HG03139 (cell line): ENCODE data around the gene TOPAZ1.
A peak's percentile ranks its signal among the peaks of the same experiment; 100 is the strongest.

Experiments
- ATAC-seq: cut with Tn5 transposase; IDR thresholded peaks from one replicate; pipeline ENCODE4 v1.9.1; 2021; ENCODE audit not compliant: unreplicated experiment

Gene TOPAZ1

DNA sequence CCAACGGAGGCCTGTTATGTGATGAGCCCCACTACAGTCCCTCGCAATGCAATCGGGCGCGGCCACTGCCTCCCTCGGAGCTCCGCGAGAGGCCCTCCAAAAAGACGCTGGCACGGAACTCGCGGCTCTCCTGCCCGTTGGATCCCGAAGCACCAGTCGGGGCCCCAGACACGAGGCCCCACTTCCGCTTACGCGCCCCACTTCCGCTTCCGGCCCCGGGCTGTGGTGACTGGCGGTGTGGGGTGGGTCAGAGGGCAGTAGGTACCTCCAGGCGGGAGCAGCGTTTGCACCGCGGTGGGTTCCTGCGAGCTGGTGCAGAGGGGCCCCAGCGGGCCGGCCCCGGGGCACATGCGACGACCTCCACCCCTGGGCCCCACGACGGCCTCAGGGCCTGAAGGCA, at the start of gene TOPAZ1:
TSS of gene TOPAZ1 (plus strand) at position 181 of the 400 bp plus-strand sequence. CDS start at position 349, 168 bp downstream.
- no peak for ATAC-seq

DNA sequence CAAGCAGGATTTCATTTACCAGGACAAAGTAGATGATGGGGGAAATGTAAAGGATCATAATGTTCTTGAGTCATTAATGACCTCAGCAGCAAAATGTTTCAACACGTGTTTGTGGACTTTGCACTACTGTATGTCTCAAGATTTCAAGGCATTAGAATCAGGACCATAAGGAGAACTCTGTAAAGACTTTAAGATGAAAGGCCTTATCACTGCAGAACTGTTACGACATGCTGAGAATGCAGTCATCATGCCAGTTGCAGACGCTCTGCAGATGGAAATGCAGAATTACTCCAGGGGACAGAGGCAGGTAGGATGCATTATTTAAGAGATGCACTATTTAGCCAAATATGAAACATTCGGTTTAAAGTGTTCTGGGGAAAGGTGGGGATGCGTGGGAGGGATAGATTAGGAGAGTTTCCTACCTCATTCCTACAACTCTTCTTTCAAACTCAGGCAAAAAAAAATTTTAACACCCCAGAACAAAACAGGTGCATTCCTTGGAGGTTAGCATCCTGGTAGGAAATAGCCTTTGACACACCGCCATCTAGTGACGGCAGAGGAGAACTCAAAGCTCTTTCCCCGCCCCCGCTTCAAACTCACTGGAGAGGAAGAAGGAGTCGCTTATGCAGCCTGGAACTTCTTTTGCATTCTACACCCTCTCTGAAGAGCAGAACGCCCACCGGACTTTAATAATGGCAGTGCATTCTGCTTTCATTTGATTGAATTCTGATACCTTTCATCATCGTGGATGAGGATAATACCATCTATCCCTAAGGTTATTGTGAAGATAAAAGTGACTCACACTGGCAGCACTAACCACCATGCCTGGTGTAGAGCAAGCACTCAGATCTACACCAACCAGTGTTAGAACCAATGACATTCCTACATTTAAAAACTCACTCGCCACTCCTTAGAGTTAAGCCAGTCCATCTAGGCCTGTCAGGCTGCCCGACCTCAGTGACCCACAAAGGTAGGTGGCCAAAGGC, 43.1 kb upstream of the TOPAZ1 start:
- ATAC-seq: no peak

DNA sequence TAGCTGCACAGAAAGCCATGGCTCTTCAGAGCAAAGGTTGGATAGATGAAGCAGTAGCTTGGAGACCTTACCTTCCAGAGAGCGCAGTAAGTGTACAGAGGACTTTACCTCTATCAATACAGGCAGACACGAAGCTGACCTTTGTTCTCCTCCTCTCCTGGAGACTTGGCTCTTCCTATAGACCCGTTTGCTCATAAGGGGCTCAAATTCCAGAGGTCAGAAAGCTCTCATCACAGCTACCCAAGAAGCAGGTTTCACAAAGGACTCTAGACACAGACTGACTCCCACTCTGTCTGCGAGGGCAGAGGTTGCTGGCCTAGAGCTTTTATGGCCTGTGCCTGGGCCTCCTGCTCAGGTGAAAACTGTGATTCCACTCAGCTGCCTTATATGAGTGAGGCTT, 35.4 kb upstream of the TOPAZ1 start:
- ATAC-seq: no peak

DNA sequence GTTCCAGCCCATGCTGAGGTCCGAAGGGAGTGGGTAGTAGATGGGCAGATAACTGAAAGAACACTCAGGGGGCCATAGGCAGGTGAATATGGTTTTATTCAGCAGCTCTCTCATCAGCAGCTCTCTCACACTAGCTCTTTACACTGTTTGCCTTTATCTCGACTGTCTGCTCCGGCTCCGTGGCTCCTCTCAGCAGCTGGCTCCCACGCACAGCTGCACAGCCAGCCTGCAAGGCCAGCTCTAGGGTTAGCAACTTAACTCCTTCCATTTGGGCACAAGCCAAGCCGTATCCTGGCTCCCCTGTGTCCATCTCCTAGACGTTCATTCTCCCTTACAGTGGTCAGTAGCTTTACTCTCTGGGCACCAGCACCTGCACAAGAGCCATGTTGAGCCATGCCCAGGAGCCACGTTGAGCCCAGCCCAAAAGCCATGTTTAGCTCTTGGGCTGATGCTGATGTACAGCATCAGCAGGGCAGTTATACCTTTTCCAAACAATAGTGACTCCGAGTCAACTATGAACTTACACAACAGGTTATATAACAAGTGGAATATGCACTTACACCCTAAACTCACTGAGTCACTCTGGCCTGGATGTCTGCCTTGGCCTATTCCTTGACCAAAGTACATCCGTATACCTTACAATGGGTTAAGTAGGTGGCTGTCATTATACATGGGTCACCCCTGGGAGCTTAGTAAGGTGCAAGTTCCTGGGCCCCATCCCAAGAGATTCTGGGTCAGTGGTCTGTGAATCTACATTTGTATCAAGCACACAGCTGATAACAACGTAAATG, 34.6 kb upstream of the TOPAZ1 start:
- no peak for ATAC-seq

DNA sequence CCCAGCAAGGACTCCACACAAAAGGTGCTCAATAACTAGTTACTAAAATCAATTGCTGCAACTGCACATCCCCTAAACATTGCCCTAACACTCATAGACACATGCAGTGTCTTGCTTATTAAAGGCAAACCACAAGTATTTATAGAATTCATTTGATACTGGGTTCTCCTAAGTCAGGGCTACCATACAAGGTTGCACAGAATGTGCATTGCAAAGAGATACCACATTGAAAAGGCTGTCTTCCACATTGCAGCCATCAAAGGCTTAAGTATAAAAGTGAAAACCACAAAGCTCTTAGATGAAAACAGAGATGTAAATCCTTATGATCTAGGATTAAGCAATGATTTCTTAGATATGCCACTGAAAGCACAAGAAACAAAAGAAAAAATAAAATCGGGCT, 33.6 kb upstream of the TOPAZ1 start:
- no peak for ATAC-seq

DNA sequence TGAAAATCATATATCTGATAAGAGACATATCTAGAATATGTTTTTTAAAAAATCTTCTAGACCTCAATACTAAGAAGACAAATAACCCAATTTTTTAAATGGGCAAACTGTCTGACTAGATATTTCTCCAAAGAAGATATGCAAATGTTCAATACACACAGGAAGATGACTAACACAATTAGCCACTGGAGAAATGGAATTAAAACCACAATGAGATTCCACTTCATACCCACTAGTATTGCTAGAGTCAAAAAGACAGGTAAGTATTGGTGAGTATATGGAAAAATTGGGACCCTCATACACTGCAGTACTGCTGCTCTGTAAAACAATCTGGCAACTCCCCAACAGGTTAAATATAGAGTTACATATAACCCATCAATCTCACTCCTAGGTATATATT, 33.1 kb upstream of the TOPAZ1 start:
- no peak for ATAC-seq

DNA sequence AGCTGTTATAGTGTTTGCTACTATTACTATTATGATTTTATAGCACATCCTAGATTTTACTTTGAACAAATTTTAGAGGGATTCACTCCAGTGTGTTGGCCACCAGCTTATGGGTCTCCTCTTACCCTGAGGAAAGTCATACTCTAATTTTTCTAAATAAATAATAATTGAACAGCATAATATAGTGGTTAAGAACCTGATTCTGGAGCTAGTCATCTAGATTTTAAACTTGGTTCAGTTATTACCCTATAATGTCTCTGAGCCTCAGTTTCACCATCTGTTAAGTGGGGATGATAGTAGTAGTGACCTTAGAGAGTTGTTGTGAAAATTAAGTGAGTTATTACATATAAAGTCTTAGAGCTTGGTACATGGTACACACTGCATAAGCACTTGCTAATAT, 30.7 kb upstream of the TOPAZ1 start:
- no peak for ATAC-seq

DNA sequence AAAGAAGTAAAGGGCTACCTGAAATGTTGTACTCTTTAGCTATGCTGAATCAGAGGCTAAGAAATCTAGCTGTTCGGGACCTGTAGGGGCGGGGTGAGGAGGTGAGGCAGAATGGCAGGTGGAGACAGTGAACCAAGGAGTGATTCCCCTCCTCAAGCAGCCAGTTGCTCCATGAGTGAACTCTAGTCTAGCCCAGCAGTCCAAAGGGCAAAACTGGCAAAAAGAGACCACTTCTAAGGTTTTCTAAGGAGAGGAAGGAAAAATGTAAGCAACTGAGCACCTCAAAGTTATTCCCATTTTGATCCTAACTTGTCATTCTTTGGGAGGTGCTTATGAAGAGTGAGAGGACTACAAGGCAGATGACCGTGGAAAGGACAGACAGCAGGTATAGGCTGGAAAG, 19.3 kb upstream of the TOPAZ1 start:
- no peak for ATAC-seq

DNA sequence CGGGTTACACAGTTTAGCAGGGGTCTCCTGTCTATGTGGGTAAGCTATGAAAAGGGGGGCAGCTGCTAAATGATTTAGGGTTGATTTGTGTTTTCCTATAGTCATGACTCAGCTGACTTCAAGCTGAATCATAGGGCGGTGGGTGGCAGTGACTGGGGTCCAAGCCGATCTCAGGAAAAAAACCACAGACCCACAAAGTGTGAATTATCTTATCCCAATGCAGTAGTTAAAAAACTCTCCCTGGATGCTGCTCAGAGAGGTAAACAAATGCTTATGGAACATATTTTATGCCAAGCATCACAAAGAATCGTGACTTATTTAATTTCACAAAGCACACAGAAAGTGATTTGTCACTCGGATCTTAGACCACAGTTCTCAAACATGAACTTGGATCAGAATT, 18.4 kb upstream of the TOPAZ1 start:
- no peak for ATAC-seq

DNA sequence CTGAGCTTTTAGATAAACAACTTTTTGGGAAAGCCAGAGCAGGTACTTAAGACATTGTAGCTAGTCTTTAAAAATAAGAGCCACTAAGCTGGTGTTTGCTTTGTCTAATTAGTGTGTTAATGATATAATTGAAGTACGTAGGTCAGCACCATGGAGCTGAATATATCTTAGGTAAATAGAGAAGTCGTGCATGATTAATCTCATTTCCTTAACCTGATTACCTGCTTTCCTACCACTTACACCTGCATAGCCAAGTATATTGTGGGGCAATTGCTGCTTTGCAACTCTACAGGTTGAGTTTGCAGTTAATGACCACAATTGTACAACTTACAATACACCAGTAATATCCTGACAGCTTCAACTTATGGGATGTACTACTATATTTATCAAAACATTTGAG, 17.6 kb upstream of the TOPAZ1 start:
- no peak for ATAC-seq

DNA sequence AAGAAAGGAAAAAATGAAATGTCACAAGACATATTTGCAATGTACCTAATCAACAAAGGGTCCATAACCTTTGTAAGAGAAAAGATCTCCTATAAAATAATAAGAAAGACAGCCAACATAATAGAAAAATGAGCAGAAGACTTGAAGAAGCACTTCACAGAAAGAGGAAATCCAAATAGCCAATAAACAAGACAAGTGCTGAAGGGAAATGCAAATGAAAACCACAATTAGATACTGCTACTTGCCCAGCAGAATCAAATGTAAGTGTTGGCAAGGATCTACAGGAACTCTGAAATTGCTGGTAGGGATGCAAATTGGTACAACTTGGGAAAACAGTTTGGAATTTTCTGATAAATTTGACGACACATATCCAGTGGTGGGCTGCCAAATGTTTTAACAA, 15.1 kb upstream of the TOPAZ1 start:
- ATAC-seq: no peak

DNA sequence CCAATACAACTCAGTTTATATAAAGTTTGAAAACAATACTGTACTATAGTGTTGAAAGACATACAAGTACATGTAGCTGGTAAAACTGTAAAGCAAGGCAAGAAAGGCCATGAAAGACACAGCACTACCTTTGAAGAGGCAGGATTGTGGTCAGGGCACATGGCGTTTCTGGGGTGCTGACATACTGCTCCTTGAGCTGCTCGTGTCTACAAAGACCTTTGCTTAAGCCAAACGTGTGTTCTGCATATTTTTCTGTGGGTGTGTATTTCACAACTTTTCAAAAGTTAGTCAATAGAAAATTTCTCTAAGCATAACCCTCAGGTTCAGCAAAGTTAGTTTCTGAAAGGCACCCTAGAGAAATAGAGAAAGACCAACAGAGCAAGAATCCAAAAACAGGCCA, 14.1 kb upstream of the TOPAZ1 start:
- no peak for ATAC-seq

DNA sequence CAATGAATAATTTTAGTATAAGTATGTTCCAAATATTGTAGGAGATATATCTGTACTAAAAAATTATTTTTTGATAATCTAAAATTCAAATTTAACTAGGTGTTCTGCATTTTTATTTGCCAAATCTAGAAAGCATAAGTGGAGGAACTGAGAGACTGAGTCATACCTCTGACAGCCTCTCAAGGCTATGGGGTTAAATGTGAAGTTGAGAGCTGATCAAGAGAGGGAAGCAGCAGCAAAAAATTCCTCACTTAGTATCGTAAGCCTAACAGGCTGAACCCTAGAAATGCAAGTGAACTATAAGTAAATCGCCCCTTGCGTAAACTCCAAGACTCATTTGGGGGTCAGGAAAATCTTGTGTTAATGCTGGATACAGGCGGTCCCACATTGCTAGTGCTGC, 12.8 kb upstream of the TOPAZ1 start:
- ATAC-seq: no peak

DNA sequence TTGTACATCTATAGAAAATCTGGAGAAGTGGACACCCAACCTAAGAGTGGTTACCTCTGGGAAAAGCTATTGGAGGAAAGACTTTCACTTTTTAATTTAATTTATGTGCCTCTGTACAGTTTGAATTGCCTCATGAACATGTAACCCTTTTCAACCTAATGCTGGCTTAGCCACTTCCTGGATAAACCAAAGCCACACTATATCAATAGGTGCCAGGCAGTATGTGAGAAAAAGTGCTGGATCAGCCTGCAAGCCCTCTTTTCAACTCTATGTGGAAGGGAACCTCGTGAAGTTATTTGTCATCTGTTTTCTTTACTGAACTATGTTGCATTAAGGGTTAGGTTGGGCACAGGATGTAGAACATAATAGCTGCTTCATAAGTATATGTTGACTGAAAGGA, 9.3 kb upstream of the TOPAZ1 start:
- ATAC-seq: no peak

DNA sequence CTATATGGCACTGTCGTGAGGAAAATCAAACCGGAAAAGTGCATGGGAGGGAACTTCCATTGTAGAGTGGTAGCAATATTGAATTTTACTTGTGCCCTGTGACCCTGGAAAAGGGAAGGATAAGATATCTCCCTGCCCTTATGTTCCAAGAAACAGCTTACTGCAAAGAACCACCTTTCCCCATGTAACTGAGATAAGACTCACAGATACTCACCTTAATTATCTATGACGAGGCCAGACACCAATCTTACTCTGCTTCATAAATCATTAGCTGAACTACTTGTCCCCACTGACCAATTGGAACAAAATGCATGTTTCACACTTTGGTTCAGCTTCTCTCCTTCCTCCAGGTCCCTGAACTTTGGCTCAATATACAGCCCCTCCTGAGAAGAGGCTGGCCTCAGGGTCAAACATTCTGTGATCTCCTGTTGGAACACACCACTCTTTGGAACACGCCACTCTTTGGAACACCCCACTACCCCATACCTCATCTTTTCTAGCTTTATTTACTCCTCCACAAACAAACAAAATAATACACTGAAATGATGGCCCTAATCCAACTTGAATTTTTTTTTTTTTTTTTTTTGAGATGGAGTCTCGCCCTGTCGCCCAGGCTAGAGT, 6.9 kb upstream of the TOPAZ1 start:
- no peak for ATAC-seq

DNA sequence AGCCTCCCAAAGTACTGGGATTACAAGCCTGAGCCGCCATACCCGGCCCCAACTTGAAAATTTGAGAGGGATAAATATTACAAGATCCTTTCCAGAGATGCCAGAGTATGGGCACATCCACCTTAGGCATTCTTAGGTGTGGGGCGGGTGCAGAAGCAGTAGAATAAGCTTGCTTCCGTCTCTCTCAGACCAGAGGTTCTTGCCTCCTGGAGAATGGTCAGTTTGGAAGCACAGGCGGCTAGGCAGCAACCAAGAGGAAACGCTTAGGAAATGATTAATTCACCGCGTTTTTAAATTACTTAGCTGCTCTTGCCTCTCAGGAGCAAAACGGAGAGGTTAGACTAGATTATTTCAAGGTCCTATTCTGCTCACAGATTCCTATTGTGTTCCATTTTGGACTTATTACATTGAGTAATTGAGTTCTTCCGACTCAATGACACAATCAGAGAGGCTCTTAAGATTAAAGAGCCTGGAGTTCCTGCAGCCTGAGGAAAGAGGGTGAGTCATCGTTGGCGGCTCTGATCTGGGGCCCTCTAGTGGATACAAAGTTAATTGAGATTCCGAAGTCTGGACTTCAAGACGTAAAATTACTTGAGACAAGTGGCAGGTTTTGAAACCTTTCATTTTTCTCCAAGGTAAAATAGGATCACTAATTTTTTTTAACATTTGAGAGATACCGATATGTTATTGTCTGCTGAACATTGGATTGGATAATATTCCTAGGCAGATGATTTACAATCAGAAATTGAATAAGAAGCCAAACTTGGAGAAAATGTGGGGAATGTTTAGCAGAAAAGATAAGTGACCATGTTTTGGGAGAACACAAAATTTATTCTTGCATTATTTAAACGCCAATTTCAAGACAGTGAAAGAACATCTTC, 5.8 kb upstream of the TOPAZ1 start:
- ATAC-seq: peak; percentile 58

DNA sequence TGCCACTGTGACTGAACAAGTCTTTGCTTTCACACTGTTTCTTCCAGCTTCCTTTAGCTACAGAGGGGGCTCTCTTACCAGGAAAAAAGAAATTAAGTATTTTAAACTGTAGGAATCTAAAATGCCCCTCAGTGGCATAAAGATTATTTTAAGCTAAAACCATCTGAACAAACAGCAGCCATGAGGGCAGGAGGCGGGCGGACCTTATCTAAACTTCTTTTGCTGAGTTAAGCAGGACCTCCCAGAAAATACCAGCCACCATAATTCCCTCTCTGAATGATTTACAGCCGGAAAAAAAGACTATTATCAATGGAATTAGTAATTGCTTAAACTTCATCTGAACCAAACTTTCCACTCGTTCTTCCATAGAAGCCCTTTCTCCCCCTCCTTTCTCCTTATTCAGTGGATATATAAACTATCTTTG, 5.2 kb upstream of the TOPAZ1 start:
- ATAC-seq: no peak

DNA sequence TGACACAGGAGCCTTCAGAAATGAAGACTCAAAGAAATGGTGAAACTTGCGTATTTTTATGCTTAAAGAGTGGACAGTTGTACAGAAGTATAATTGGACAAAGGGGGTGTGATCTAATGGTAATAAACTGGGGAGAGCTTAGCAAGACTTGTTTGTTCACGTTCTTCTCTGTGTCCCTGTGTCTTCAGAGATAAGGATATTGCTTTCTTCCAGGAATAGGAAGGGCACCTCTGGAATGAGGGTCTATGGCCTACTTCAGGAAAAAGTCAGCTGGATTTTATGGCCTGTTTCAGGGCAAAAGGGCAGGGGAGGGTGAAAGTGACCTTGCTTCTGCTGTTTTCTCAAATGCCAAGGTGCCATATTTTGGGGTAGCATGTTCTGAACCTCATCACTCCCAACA, 4.5 kb upstream of the TOPAZ1 start:
- no peak for ATAC-seq

DNA sequence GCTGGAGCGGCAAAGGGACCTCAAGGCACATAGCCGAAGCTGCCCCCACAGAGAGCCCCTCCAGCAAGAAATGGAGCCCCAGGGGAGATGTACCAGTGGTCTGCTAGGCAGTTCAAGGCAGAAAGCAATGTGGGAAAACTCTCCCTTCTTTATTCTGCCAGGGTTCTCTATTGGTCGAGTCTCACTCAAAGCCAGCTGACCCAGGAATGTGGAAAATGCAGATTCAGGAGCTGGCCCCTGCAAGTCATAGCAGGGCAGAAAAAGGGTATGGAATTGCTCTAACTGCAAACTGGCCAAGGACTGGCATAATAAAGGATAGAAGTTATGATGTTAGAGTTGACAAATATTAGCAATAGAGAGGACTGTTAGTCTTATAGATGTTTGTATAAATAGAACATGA, 4.0 kb upstream of the TOPAZ1 start:
- ATAC-seq: no peak

DNA sequence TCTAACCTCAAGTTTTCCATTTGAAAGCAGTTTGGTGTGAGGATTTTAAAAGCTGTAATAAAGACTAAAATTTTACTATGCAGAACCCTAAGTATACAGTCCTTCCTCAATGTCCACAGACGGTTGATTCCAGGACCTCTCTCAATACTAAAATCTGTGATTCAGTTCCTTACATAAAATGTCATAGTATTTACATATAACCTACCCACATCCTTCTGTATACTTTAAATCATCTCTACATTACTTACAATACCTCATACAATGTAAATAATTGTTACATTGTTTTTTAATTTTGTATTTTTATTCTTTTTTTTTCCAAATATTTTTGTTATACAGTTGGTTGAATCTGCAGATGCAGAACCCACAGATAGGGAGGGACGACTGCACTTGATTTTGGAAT, 2.8 kb upstream of the TOPAZ1 start:
- no peak for ATAC-seq

DNA sequence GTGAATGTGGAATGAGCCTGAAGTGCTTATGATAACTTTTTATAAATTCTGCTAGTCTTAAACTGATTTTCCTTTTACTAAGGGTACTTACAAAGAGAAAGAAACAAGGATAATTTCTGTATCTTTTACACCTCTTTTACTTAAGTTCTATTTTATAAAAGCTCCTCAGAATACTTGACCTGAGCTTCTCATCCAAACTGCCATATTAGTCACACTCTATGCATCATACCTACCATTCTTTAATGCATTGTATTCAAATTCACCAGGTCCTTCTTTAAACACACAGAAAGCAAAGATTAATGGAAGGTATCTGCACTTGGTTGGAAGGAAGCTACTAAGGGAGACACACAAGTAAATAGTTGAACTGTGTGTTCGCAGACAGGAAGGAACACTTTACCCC, 1.6 kb upstream of the TOPAZ1 start:
- ATAC-seq: no peak
